GM21528 (cell line): ENCODE data around the gene PRRG4.
A peak's percentile ranks its signal among the peaks of the same experiment; 100 is the strongest.
"Not testable (repeated sequence)": the region's sequence is repeated elsewhere in the genome, so short reads cannot be mapped to it uniquely, and the experiment has no call there.

ENCODE experiments used
- ATAC-seq: cut with Tn5 transposase; IDR thresholded peaks from one replicate; pipeline ENCODE4 v1.9.1; 2021; ENCODE audit warnings: mild to moderate bottlenecking, moderate library complexity; ENCODE audit not compliant: unreplicated experiment, low FRiP score

PRRG4 gene

DNA sequence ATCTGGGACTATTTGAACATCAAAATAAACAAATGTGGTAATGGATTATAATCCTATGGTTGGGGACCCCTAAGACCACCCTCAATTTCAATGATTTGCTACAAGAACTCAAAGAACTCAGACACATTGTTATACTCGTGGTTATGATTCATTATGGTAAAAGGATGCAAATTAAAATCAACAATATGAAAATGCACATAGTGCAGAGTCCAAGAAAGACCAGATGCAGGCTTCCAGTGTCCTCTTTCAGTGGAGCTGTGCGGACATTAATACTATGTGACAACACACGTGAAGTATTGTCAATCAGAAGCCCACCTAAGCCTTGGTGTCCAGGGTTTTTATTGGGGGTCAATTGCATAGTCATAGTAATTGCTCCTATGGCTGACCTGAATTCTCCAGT is 53.7 kb downstream of the PRRG4 start:
- ATAC-seq: no peak

DNA sequence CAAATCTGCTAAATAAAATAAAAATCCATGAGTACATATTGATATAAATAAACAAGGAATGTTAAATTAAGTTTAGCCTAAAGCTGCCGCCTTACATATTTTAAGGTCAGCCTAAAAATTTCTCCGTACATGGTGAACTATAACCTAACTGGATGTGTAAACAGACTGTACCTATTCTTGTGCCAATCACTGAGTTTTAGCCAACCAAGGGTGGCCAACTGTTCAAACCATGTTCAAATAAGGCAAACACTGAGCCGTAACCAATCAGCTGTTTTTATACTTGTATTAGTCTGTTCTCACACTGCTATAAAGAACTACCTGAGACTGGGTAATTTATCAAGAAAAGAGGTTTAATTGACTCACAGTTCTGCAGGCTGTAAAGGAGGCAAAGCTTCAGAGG is 54.3 kb downstream of the PRRG4 start:
- no peak for ATAC-seq

DNA sequence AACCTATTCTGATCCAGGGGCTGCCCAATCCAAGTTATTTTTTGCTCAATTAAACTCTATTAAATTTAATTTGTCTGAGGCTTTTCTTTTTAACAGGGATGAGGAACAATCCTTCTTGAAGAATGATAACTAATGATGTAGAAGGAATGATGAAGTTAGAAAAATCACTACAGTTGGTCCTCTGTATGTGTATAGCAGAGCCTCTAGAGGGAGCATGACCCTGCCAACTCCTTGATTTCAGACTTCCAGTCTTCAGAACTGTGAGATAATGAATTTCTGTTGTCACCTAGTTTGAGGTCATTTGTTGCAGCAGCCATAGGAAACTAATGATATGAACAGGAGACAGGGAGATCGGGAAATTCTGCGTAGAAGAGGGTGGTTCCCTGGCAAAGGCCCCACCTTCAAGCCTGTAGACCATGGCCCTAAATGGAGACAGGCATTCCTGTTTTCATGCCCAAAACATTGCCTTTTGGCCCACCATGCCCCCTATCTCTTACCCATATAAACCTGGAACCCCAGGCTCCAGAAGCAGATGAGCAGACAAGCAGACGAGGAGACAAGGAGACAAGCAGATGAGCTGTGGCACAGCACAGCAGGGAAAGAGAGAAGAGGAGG is 55.1 kb downstream of the PRRG4 start:
- no peak for ATAC-seq

DNA sequence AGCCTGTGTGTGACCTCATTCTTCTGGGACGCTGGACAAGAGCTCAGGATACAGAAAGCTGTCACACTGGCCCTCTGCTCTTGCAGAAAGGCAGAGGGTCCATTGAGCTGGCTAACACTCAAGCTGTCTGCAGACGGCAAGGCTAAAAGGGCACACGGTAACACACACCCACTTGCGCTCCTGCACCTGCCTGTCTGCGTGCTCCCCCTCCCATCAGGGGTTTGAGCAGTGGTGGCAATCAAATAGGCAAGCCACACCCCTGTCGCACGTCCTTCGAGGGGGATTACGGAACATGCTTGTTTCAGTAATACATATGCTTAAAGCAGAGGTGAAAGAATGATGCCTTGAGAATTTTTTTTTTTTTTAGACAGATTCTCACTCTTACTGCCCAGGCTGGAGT is 55.8 kb downstream of the PRRG4 start:
- no peak for ATAC-seq

DNA sequence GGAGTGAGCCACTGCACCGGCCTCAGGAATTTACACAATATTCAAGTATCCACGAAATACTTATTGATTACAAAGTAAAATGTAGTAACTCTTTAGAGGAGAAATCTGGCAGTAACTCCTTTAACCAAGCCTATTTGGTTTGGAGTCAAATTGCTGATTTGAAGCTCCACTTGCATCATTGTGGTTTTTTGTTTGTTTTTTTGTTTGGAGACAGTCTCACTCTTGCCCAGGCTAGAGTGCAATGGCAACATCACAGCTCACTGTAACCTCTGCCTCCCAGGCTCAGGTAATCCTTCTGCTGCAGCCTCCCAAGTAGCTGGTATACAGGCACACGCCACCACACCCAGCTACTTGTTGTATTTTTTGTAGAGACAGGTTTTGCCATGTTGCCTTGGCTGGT is 56.5 kb downstream of the PRRG4 start:
- no peak for ATAC-seq

DNA sequence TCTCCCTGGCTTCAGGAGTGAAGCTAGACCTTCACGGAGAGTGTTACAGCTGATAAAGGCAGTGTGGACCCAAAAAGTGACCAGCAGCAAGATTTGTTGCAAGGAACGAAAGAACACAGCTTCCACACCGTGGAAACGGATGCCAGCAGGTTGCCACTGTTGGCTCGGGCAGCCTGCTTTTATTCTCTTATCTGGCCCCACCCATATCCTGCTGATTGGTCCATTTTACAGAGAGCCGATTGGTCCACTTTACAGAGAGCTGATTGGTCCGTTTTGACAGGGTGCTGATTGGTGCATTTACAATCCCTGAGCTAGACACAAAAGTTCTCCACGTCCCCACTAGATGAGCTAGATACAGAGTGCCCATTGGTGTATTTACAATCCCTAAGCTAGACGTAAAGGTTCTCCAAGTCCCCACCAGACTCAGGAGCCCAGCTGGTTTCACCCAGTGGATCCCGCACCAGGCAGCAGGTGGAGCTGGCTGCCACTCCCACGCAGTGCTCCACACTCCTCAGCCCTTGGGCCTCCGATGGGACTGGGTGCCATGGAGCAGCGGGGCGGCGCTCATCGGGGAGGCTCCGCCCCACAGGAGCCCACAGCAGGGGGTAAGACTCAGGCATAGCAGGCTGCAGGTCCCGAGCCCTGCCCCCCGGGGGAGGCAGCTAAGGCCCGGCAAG is 58.1 kb downstream of the PRRG4 start:
- ATAC-seq: not testable (repeated sequence)

DNA sequence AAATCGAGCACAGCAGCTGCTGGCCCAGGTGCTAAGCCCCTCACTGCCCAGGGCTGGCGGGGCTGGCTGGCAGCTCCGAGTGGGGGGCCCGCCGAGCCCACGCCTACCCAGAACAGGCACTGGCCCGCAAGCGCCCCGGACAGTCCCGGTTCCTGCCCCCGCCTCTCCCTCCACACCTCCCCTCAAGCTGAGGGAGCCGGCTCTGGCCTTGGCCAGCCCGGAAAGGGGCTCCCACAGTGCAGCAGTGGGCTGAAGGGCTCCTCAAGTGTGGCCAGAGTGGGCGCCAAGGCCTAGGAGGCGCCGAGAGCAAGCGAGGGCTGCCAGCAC is 58.6 kb downstream of the PRRG4 start:
- ATAC-seq: not testable (repeated sequence)

DNA sequence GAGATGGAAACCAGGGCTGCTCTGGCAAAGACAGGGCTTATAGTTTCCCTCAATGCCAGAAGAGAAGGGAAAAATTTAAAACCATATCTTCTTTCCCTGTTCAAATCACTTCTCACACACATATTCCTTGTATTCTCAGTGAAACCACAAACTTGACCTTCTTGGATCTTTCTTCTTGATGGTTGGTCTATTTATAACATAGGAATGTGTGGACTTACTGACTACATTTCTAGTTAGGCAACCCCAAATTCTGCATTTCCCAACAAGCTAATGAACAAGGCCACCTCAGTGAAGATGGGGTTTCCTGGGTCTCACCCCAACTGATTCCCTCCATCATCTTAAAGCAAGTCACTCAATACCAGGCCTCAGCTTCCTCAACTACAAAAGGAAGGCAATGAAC is 59.1 kb downstream of the PRRG4 start:
- no peak for ATAC-seq

DNA sequence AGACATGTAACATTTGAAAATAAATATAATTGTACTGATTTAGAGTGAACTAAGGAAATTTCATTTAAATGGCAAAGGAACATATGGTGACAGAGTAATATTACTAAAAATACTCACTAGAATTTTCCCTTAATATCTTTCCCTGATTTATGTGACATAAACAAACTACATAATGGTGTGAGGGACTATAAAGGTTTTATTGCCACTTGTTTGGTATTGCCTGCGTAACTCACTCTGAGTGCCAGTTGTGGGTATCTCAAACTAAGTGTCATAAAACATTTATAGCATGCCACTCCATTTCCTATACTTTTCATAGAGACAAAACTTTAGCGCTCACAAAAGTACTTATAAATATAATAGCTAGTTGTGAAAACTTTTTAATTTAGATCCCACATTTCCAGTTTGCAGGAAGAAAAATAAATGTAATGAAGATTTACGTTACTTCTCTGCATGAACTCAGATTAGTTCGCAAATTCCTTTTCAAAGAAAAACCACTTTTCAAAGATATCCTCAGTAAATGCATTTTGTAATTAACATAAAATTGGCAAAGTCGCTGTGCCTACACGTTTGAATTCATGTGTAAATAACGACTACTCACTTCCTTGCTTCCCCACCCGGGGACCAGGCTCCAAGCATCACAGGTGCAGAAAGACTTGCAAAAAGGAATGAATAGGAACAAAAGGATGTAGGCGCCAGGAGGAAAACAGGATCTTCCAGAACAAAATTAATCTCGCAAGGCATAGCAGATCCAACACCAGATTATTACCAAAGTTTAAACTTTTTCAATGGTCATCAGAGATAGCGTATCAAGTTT is 61.3 kb downstream of the PRRG4 start:
- no peak for ATAC-seq

DNA sequence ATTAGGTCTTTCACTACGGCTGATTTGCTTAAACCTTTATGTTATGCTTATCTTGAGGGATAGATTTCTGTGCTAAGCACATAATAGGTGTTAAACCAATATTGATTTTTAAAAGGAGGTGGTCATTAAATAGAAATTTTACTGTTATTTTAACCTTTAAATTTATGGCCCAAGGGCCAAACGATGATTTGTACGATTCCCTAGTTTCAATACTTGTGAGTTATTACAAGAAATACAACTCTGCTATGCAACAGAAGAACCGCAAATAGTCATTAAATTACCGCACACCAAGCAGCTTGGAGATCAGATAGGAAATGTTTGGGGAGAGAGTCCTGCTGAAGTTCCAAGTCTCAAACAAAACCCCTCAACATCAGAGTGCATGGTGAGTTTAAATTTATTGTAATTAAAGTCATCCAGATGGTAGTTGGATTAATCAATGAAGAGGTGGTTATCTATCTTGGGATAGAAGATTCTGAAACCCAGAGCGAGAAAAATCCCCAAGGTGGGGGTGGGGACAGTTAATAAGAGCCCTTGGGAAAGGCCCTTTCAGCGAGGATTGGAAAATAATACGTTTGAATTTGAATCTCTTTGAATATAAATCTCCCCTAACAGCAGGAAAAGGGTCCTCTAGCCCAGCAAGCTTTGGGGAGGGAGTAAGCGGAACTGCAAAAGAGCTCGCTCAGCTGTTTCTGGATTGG is 62.1 kb downstream of the PRRG4 start:
- ATAC-seq: no peak

DNA sequence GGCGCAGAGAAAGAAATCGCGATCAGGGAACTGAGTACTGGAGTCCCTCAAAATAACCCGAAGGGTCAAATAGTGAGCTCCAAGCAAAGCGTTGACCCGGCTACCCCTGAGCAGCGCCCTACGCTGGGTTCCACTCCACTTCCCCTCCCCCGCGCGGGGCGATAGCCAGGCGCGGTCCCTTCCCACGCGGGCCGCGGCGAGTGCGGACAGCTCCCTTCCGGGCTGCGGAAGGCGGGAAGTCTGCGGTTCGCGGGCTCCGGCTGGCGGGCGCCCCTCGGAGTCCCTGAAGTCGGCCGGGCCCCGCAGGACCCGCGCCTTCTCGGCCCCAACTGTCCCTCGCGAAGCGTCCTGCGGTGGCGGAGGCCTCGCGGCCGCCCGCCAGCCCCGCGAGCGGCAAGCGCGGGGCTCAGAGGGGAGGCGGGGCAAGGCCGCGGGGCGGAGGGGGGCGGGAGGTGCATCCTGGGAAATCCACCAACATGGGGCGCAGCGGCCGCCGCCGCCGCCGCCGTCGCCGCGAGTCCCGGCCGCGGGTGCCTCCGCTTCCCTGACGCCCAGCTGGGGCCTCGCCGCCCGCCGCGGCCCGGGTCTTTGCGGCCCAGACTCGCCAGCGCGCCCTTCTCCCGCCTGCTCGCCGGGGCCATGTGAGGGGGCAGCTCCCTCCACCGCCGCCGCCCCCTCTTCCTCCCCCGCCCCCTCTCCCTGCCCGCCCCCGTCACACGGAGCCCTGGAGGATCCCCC is 62.8 kb downstream of the PRRG4 start, which contains the start of gene QSER1:
TSS of gene QSER1 (plus strand) at position 457 of the 738 bp plus-strand sequence. CDS start 315 bp downstream, outside the sequence.
- ATAC-seq: peak; percentile 74

DNA sequence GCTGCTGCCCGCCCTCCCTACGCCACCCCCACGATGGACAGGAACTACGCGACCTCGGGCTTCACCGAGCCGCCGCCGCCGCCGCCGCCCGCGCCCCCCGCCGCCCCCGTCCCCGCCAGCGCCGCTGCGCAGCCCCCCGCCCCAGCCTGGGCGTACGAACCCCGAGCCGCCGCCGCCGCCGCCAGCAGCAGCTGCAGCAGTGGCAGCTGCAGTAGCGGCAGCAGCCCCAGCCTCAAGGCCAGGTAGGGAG is 63.3 kb downstream of the PRRG4 start:
- no peak for ATAC-seq

DNA sequence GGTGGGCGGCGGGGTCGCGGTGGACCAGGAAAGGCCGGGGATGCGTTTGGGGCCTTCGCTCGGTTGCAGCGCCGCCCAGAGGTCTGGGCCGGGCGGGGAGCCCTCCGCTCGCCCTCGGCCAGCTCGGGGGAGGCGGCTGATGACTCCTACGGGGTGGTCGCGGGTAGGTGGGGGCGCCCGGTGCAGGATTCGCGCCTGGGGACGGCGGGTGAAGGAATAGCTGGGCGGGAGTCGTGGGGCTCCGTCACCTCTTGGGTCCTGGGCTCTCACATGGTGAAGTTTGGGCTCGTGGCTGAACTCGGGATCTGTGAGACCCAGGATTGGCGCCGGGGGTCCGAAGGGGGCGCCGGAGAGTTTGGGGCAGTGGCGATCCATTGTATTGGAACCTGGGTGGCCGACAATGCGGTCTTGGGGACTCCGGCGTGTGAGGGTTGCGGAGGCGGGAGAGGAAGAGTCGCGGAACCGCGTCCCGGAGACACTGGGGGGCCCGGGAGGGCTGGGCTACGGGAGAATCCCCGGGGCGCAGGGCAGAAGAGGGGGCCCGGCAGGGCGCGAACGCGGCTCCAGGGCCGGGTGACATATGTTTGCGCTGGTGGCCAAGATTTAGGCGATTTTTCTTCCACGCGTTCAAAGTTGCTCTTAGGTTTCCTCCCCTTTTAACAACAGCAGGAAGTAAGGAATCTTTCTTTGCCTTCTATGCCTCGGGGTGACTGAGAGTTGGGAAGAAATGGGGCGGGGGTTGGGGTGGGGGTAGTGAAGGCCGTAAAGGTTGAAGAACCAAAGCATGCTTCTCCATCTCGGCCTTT is 63.8 kb downstream of the PRRG4 start:
- ATAC-seq: peak; percentile 43

DNA sequence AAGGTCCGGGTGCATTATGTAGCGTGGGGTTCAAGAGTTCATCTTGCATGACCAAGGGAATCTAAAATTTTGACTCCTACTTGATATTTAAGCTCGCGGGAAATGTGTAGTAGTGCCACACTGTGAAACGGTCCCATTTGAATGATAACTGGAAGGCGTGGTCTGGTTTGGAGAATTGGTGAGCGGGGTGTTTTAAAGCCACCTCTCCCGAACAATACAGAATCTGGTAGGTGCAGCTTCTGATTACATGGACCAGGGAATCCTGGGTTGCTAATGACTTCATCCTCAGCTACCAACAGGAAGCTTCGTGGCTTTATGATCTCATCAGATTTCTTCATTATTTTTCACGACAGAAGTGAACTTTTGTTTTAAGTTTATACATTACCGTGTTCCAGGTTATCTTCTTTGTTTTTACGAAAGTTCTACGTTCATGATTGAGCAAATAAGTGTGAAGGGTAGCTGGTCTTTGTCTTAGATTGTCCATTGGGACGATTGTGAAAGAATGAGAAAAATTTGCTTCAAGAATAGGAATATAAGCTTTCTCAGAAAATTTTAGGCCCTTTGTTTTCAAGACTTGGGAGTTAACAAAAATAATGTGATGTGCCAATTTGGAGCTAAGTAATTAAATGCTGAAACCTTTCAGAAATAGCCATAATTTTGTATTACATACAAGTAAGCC is 64.6 kb downstream of the PRRG4 start:
- no peak for ATAC-seq

DNA sequence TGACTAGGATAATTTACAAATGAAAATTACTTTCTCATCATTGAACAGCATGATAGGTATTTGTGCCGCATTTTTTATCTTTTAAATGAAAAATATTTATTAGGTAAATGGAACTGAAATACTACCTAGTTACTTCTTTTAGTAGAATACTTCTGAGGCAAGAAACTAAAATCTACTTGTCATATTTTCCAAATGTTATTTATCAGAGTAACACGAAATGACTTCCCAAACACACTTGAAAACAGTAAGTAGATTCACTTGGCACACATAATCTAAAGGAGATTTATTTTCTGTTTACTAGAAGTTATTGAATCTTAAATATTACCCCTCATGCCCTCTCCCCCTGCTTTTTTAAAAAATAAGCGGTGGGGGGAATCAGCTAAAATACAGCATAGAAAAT is 65.2 kb downstream of the PRRG4 start:
- ATAC-seq: no peak

DNA sequence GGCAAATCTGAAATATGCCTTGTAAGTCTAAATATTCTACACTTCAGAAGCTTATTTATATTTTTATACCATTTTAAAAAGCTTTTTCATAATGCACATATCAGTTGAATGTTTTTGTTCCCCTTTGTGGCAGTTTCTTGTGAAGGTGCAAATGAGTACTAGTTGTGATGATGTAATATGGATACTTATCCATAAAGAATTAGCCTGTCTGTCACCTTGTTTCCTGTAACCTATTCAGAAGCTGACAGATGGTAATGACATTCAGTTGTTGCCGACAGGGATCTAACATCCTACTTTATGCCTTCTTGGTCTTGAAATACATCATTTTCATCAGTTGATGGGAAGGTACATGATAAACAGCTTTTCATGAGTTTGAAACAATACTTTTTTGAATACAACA is 65.7 kb downstream of the PRRG4 start:
- ATAC-seq: no peak

DNA sequence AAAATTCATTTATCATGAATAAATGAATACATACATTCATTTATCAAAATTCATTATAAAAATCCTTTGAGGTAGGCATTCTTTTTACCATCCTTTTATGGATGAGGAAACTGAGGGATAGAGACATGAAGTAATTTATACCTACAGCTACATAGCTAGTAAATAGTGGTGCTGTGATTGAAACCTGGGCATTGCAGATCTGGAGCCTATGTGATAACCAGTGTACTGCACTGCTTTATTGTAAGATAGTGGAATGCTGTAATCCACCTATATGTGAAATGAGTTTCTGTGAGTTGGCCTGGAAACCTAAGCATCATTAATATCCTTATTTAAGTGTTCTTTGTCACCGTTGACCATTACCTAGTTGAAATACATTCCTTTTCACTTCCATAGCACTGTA is 67.4 kb downstream of the PRRG4 start:
- no peak for ATAC-seq

DNA sequence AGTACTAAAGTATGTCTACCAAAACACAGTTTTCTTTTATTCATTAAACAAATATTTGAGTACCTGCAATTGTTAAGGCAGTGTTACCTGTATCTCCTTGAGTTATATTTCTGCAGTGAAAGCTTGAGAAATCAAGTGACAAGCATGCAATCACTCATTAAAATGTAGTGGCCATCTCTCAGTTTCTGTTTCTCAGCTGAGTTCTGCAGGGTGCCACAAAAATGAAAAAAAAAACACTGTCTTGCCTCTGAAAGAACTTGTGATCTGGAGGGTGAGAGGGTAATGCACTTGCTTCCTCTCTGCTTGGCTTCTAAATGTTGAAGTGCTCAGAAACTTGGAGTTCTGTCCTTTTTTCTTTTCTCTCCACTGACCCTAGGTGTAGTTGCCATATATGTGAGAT is 69.7 kb downstream of the PRRG4 start:
- ATAC-seq: no peak

DNA sequence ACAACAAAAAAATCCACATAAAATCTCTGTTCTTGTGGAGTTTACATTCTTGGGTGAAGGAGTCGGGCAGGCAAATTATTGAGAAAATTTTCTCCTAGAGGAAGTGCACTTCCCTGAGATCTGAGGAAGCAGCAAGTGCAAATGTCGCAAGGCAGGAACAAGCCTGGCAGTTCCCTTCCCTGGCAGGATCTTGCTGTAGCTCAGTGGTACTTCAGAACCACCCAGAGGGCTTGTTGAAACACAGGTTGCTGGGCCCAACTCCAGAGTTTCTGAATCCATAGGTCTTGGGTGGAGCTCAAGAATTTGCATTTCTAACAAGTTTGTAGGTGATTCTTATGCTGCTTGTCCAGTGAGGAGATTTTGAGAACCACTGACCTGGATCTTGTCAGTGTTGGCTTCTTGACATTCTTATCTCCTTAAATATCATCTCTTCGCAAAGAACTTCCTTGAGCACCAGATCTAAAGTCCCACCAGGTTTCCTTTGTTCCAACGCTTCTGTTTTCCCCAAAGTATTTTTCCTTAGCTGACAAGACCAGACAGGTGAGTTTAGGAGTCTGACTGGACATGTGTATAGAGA is 72.5 kb downstream of the PRRG4 start:
- no peak for ATAC-seq
